Fibroblast of skin of right biceps (primary cell): Measurements from ENCODE around the gene DRC7.
"Not testable (repeated sequence)": the region's sequence is repeated elsewhere in the genome, so short reads cannot be mapped to it uniquely, and the experiment has no call there.

ENCODE experiments used
- DNase-seq: peaks from one replicate; pipeline ENCODE4 v3.0.0-alpha.2; 2013

The DRC7 gene

DNA sequence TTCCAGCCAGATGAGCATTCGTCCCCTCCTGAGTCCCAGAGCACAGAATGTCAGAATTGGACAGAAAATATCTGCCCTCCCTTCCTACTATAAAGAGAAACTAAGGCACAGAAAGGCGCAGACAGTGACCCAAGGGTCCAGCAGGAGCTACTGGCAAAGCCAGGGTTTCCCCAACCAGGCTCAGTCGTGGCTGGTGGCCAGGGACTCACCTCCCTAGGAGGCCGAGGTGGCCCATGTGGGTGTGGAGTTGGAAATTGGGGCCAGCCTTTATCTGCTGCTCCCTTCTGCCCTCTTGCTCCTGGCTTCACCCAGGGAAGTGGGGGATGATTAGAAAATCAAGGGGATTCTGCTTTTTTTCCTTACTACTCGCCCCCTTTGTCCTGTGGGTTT is 1.1 kb downstream of the DRC7 start:
- DNase-seq, result no peak

DNA sequence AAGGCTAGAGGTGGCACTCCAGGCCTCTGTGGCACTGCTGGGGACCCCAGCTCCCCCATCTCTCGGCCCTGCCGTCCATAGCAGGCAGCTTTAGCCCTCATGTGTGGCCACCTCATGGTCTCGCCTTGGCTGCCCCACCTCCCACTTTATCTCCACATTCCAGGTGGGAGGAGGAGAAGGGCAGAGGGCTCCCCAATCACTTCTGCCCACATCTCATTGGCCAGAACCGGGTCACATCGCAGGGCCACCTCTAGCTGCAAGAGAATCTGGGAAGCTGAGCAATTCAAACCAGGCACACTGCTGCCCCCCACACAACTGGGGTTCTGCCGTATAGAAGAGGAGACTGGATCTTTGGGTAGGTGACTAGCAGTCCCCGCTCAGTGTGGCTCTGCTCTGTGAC is 1.6 kb downstream of the DRC7 start:
- DNase-seq, result no peak

- no peak for DNase-seq
These were observed 3.4 kb downstream of the DRC7 start for GRCh38 chr16:57697896-57698537.

DNA sequence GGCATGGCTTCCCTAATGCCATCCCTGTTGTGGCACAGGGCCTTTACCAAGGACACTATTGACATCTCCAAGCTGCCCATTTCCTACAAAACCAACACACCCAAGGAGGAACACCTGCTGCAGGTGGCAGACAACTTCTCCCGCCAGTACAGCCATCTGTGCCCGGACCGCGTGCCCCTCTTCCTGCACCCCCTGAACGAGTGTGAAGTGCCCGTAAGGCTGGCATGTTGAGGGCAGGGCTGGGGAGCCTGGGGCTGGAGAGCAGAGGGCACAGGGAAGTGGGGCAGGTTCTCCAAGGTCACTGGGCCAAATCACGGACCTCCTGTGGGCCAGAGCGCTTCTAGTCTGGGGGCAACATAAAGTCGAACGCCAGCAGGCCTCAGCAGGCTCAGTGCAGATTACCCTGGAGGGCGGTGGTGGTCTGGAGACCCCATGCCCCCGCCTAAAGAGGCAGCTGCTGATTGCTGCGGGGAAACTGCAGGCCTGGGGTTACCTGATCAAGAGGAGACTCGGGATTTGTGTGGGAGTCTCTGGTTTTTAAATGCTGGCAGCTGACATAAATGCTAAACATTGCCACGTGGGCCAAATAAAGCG is 4.3 kb downstream of the DRC7 start:
- DNase-seq, result no peak

DNA sequence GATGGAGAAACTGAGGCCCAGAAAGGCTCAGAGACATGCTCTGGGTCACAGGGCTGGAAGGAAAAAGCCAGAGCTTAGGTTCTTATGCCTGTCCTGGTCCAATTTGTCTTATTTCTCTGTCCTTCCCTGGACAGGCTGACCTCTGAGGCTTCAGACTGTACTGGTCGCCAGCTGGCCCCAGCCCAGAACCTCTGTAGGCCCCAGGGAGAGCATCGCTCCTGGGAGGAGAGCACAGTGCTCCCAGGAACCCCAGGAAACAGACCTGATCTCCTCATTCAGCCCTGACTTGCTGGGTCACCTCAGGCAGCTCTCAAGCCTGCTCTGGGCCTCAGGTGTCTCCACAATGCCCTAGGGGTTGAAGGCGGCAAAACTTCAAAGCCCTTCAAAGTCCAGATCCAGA is 4.9 kb downstream of the DRC7 start:
- no peak for DNase-seq

DNA sequence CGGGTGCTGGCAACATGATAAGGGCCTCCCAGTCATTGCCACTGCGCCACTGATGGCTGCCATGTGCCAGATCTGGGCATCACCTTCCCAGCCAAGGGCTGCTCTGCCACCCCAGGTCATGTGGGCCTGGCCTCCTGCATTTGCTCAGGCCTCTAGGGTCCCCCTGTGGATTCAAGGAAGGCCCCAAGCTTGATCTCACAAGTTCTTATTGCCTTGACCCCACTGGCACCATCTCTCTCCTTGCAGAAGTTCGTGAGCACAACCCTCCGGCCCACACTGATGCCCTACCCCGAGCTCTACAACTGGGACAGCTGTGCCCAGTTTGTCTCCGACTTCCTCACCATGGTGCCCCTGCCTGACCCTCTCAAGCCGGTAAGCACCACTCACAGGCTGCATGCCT is 5.3 kb downstream of the DRC7 start:
- DNase-seq, result no peak

DNA sequence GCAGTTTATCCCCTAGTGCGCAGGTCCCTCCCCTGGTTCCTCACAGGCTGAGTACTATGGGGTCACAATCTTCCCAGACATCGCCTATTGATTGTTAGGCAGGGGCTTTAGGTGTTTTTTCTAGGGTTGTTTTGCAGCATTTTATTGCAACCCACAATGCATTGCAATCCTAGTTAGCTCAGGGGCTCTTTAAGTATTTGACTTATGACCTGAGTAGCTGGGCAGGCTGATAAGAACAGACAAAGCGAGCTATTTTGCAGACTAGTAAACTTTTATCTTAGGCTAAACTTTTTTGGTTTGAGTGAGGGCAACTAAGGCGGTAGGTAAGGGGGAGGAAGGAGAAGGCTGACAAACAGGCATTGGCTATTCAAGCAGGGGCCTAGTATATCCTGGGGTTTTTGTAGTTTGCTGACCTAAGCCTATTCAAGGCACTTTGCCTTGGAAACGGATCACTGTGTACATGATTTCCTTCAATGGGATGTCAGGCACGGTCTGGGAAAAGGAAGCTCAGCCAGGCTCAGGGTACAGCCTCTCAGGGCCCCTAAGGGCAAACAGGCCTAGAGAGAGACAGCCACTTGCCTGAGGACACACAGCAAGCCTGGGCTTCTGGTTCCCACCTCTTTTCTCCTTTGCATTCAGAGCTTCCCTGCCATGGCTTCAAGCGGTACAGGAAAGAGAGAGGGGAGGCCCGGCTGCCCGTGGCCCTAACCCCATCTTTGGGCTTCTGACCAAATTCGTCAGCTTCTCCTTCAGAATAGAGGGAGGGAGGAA is 6.4 kb downstream of the DRC7 start:
- DNase-seq, result no peak

DNA sequence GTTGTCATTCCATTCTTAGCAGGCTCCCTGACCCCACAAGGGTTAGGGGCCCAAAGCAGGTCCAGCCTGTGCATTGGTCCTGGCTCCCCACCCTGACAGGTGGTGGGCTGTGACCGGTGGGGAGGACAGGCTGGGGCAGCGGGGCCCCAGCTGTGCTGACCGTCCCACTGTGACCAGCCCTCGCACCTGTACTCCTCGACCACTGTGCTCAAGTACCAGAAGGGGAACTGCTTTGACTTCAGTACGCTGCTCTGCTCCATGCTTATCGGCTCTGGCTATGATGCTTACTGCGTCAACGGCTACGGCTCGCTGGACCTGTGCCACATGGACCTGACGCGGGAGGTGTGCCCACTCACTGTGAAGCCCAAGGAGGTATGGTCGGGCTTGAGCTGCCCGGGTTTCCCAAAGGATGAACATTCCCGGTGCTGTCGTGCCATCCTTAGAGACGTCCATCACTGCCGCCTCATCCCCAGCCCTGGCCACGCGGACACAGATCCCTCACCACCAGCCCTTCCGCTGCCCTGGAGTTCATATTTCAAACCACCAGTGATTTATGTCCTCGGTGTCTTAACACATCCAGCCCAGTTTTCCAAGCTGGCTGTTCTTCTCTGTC is 7.3 kb downstream of the DRC7 start:
- no peak for DNase-seq

DNA sequence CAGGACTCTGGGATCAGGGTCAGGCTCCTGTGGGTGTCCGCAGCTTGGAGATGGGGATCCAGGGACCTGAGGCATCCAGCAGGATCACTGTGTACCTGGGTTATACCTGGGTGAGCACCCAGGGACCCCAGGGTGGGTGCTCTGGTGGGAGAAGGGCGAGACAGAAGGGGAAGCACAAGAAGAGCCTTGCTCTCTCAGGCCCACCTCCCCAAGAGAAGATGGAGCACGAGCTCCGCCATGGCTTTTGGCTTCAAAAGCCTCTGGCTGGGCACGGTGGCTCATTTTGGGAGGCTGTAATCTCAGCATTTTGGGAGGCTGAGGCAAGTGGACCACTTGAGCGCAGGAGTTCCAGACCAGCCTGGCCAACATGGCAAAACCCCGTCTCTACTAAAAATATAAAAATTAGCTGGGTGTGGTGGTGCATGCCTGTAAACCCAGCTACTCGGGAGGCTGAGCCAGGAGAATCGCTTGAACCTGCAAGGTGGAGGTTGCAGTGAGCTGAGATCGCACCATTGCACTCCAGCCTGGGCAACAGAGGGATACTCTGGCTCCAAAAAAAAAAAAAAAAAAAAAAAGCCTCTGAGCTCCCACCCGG is 8.9 kb downstream of the DRC7 start:
- DNase-seq, result no peak

GRCh38 chr16:57704011-57704904 is 9.7 kb downstream of the DRC7 start:
- DNase-seq, result no peak

- DNase-seq, result no peak
These were observed 10.6 kb downstream of the DRC7 start for GRCh38 chr16:57704905-57705852.

GRCh38 chr16:57706717-57707116 is 12.1 kb downstream of the DRC7 start:
- DNase-seq, result no peak

DNA sequence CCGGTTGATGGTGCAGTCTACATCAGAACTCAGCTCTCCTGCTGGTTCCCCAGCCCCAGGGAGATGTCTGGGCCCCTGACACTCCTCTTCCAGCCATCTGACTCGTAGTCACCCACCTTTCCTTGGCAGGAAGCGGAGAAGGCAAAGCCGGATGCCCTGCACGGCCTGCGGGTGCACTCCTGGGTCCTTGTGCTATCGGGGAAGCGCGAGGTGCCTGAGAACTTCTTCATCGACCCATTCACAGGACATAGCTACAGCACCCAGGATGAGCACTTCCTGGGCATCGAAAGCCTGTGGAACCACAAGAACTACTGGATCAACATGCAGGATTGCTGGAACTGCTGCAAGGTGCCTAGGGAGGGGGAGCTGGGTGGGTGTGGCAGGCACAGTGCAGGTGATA is 12.7 kb downstream of the DRC7 start:
- no peak for DNase-seq

DNA sequence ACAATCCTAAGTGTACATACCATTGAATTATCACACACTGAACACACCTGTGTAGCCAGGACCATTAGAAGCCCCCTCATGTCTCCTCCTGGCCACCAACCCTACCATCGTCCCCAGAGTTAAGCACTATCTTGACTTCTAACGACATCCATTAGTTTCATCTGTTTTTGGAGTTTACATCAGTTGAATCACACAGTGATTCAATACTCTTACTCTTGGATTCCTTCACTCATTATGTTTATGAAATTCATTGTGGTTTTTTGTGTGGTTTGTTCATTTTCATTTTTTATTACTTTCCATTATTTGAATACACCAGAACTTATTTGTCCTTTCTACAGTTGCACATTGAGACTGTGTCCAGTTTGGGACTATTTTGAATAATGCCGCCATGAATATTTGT is 13.6 kb downstream of the DRC7 start:
- no peak for DNase-seq

GRCh38 chr16:57709663-57710062 is 15.1 kb downstream of the DRC7 start:
- DNase-seq, result no peak

GRCh38 chr16:57711346-57711745 is 16.7 kb downstream of the DRC7 start:
- DNase-seq, result no peak

DNA sequence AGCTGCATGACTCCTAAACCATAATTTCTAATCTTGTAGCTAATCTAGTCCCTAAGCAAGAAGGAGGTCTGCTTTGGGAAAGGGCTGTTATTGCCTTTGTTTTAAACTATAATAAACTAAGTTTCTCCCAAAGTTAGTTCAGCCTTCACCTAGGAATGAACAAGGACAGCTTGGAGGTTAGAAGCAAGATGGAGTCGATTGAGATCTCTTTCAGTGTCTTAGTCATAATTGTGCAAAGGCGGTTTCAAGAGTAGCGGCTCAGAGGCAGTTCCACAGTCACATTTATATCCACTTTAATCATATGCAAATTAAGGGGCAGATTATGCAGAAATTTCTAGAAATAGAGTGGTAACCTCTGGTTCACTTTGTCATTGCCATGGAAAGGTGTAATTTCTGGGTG is 17.4 kb downstream of the DRC7 start:
- DNase-seq, result no peak

DNA sequence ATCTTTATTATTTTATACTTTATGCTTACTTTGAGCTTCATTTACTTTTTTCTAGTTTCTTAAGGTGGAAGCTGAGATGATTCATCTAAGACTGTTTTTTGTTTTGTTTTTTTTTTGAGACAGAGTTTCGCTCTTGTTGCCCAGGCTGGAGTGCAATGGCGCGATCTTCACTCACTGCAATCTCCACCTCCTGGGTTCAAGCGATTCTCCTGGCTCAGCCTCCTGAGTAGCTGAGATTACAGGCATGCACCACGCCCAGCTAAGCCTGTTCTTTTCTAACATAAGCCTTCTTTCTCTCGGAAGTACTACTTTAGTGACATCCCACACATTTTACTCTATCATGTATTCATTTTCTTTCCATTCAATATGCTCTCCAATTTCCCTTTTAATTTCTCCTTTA is 18.0 kb downstream of the DRC7 start:
- DNase-seq, result not testable (repeated sequence)

DNA sequence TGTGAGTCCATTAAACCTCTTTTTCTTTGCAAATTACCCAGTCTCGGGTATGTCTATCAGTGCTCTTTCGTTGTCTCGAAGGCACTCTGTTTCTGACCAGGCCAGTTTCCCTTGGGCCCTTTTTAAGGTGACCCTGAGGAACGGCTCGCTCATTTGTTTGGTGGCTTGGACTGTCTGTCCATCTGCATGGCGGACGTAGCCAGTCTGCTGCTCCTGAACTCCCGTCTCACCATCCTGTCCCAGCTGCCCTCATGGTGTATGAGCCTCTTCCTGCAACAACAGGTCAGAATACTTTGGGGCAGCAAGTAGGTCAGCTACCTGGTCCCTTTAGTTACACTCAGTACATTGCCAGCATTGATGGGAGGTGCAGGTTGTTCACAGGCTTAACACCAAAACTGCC is 19.0 kb downstream of the DRC7 start:
- no peak for DNase-seq

DNA sequence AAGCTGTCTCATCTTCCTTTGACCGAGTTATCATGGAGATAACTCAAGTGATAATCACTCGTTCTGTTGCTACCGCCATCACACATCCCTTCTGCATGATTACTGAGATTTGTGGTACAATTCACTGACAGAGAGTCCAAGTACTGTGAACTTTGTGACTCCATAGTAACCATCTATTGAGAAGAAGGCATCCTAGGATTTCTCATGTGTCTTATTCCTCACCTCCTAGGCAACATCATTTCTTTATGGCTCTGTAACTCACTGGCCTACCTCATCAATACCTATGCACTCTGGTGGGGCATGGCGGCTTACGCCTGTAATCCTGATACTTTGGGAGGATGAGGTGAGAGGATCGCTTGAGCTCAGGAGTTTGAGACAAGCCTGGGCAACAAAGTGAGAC is 19.4 kb downstream of the DRC7 start:
- DNase-seq, result no peak

GRCh38 chr16:57720142-57720575 is 25.6 kb downstream of the DRC7 start:
- DNase-seq, result peak; percentile 37
